DMS114 treated with DMSO at 0.1 percent for 48 hours (cell line): ENCODE results near the gene PIGQ.

Experiments
- DNase-seq: peaks from one replicate; lab custom pipeline; 2025; ENCODE audit not compliant: unreplicated experiment; lab: John Stamatoyannopoulos, UW

The PIGQ gene

GRCh38 chr16:554640-555365 is 15.0 kb upstream of the PIGQ start:
- DNase-seq, result no peak

GRCh38 chr16:555528-556473 is 14.0 kb upstream of the PIGQ start:
- no peak for DNase-seq

- DNase-seq, result no peak
Observed at GRCh38 chr16:556474-557173, 13.1 kb upstream of the PIGQ start.

GRCh38 chr16:557463-558297 is 12.1 kb upstream of the PIGQ start:
- DNase-seq, result no peak

GRCh38 chr16:558298-559020 is 11.3 kb upstream of the PIGQ start:
- DNase-seq, result no peak

- DNase-seq, result no peak
Observed at GRCh38 chr16:559021-559380, 10.8 kb upstream of the PIGQ start.

- no peak for DNase-seq
Observed at GRCh38 chr16:559411-560203, 10.2 kb upstream of the PIGQ start.

- no peak for DNase-seq
Observed at GRCh38 chr16:560204-560700, 9.5 kb upstream of the PIGQ start, which contains the start of gene PRR35. Gene PRR35 (plus strand): TSS chr16:560394. CDS start chr16:563295, 2,901 bp downstream.

GRCh38 chr16:560701-561412 is 8.9 kb upstream of the PIGQ start:
- no peak for DNase-seq

- no peak for DNase-seq
Observed at GRCh38 chr16:561413-561794, 8.4 kb upstream of the PIGQ start.

- DNase-seq, result no peak
Observed at GRCh38 chr16:561957-562938, 7.5 kb upstream of the PIGQ start.

GRCh38 chr16:563072-563644 is 6.6 kb upstream of the PIGQ start:
- DNase-seq, result no peak

GRCh38 chr16:564690-565418 is 4.9 kb upstream of the PIGQ start:
- DNase-seq, result no peak

GRCh38 chr16:565419-566330 is 4.1 kb upstream of the PIGQ start:
- no peak for DNase-seq
